DOHH2 (cell line): ENCODE data around the gene SLX4IP.

Experiments
- CTCF ChIP-seq: fragments of 200-600 bp; sonication (generic); IDR thresholded peaks from one replicate; pipeline ENCODE4 v1.5.1; 2014; ENCODE audit warnings: antibody characterized with exemption, mild to moderate bottlenecking, low read depth, low read length; ENCODE audit not compliant: poor library complexity, severe bottlenecking
- EZH2phosphoT487 ChIP-seq: fragments of 200-600 bp; sonication (generic); IDR thresholded peaks from 2 replicates; pipeline ENCODE4 v1.6.1; 2017; ENCODE audit warnings: borderline replicate concordance, mild to moderate bottlenecking, antibody characterized with exemption, low read length, moderate library complexity, mixed read lengths

- TF ChIP-seq CTCF (no peak), EZH2phosphoT487 (no peak)
Observed at GRCh38 chr20:10436053-10436699, 1.1 kb downstream of the SLX4IP start.
